Fibroblast of pulmonary artery (primary cell): Measurements from ENCODE around the gene CNIH2.
A peak's percentile ranks its signal among the peaks of the same experiment; 100 is the strongest.

Experiments
- DNase-seq: peaks from one replicate; pipeline ENCODE4 v3.0.0-alpha.2; 2010; ENCODE audit warnings: low read depth
- H3K4me3 ChIP-seq: replicated peaks from 2 replicates; pipeline ENCODE4 v1.5.1; 2011; ENCODE audit warnings: low read depth, mild to moderate bottlenecking, control low read depth, low read length, moderate library complexity
- CTCF ChIP-seq: IDR thresholded peaks from 2 replicates; pipeline ENCODE4 v1.5.1; 2011; ENCODE audit warnings: mild to moderate bottlenecking, control low read depth, low read length, inconsistent platforms; ENCODE audit errors: missing control alignments

Gene CNIH2

DNA sequence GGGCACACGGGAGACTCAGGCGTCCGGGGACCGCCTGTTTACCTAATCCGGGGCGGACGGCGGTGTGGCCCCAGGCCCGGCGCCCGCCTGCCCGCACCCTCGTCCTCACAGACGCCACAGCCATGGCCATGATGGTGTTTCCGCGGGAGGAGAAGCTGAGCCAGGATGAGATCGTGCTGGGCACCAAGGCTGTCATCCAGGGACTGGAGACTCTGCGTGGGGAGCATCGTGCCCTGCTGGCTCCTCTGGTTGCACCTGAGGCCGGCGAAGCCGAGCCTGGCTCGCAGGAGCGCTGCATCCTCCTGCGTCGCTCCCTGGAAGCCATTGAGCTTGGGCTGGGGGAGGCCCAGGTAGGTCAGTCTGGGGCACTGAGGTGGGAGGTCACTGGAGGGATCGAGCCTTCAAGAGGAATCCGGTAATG lies 19.5 kb upstream of the CNIH2 start:
- no peak for DNase-seq
- no peak for TF ChIP-seq CTCF
- peak overlapping the region; percentile 89 for H3K4me3 ChIP-seq

- H3K4me3 ChIP-seq: no peak overlapping the region
- no peak for TF ChIP-seq CTCF
- DNase-seq: no peak
Observed at GRCh38 chr11:66259225-66259624, 18.8 kb upstream of the CNIH2 start.

- no peak for TF ChIP-seq CTCF
- DNase-seq: no peak
- H3K4me3 ChIP-seq: no peak overlapping the region
Observed at GRCh38 chr11:66259956-66260355, 18.0 kb upstream of the CNIH2 start.

- no peak for TF ChIP-seq CTCF
- H3K4me3 ChIP-seq: no peak overlapping the region
- no peak for DNase-seq
Observed at GRCh38 chr11:66261578-66261977, 16.4 kb upstream of the CNIH2 start.

- no peak overlapping the region for H3K4me3 ChIP-seq
- no peak for DNase-seq
- TF ChIP-seq CTCF: no peak
Observed at GRCh38 chr11:66262191-66262590, 15.8 kb upstream of the CNIH2 start.

- TF ChIP-seq CTCF: no peak
- no peak for DNase-seq
- H3K4me3 ChIP-seq: no peak overlapping the region
Observed at GRCh38 chr11:66262696-66263095, 15.3 kb upstream of the CNIH2 start.

DNA sequence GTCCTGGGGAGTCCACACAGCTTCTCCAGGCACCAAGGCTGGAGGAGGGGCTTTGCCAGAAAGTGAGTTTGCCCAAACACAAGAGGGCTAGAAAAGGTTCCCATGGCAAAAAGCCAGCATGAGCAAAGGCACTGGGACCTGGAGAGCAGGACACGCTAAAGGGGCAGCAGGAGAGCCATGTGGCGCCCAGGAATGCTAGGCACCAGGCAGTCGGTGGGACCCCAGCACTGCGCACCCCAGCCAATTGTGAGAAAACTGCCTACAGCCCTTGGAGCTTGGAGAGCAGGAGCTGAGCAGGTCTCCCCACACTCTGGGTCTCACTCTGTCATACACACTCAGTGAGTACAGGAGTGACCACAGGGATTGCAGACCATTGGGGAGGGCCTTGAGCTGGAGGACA lies 14.7 kb upstream of the CNIH2 start:
- no peak overlapping the region for H3K4me3 ChIP-seq
- no peak for TF ChIP-seq CTCF
- DNase-seq: no peak
